GM12891 (cell line): ENCODE data around the gene BGLAP.

Experiments
- PAX5 ChIP-seq: IDR thresholded peaks from 2 replicates; pipeline ENCODE4 v1.6.1; 2011; ENCODE audit warnings: low read length, moderate library complexity, mild to moderate bottlenecking; ENCODE audit not compliant: insufficient read depth, severe bottlenecking
- POLR2A ChIP-seq: IDR thresholded peaks from 2 replicates; pipeline ENCODE4 v1.6.1; 2011; ENCODE audit warnings: low read depth, low read length, control low read depth
- POLR2AphosphoS5 ChIP-seq: IDR thresholded peaks from 2 replicates; pipeline ENCODE4 v1.6.1; 2011; ENCODE audit warnings: low read depth, low read length, control low read depth
- POU2F2 ChIP-seq: IDR thresholded peaks from 2 replicates; pipeline ENCODE4 v1.6.1; 2011; ENCODE audit warnings: low read depth, mild to moderate bottlenecking, control low read depth, low read length, moderate library complexity
- TAF1 ChIP-seq: IDR thresholded peaks from 2 replicates; pipeline ENCODE4 v1.6.1; 2011; ENCODE audit warnings: low read depth, low read length, control low read depth

GRCh38 chr1:156285437-156285836 lies 43.5 kb downstream of the BGLAP start:
- TF ChIP-seq POLR2AphosphoS5 (no peak), POLR2A (no peak), PAX5 (no peak), POU2F2 (no peak), TAF1 (no peak)
